Transverse colon (tissue), 3 donors: ENCODE measurements around the gene C11orf65.

ENCODE experiments used
- CTCF ChIP-seq, 5 experiments: fragments of 200-600 bp in 3 of 5; fragments of 450-650 bp in 2 of 5; sonication (generic) in 3 of 5; IDR thresholded peaks; 1 replicate in 2 of 5; 2 replicates in 3 of 5; pipeline ENCODE4 v1.5.1; 2016 to 2017; ENCODE audit warnings: antibody characterized with exemption in 5 of 5, inconsistent platforms in 3 of 5, mild to moderate bottlenecking in 2 of 5, moderate library complexity in 1 of 5
- POLR2A ChIP-seq: fragments of 450-650 bp; IDR thresholded peaks from one replicate; pipeline ENCODE4 v1.6.1; 2016; ENCODE audit warnings: antibody characterized with exemption, mild to moderate bottlenecking, moderate library complexity

- TF ChIP-seq POLR2A (no peak), CTCF (IDR thresholded peaks at IDR 0.05) (no peak)
Measured at GRCh38 chr11:108340973-108341372, 126.4 kb downstream of the C11orf65 start.
